ENCODE results near the gene MS4A10.
"Not testable (repeated sequence)": the region's sequence is repeated elsewhere in the genome, so short reads cannot be mapped to it uniquely, and the experiment has no call there.

MS4A10 gene

DNA sequence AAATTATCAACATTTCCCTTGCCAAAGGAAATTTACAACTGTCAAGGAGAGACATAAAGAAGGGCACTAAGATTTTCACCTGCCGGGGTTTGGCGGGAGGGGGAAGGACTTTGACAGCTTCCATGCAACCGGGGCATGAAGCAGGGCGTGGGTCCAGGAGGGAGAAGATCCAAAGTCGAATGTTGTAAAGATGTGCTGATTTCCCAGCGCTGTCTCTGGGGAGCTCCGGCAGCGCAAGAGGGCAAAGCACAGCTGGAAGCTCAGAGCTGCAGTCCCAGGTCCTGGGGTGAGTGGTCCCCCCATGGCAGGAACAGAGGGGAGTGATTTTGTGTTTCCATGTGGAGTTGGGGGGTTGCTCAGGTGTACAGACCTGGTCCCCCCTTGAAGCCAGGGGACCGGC, at the start of gene MS4A10:
TSS of gene MS4A10 (plus strand) at position 198 of the 400 bp plus-strand sequence. CDS start 5,003 bp downstream, outside the sequence.
- DNase-seq (ENCODE audit: low read depth): no peak

DNA sequence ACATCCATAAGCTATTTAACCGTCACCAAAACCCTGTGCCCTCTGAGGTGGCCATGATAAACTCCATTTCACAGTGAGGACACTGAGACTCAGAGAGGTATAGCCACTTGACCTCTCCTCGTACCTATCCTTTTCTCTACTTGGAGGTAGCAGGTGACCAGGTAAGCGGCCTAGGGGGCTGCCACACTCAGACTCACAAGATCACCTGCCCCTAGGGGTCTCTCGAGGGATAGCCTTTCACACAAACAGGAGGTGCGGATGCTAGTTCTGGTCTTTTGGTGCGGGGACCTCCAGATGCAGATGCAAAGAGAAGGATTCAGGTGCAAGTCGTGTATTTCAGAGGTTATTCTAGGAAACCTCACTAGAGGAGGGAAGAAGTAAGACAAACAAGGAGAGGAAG, 46.0 kb upstream of the MS4A10 start:
- no peak for DNase-seq (ENCODE audit: low read depth)

DNA sequence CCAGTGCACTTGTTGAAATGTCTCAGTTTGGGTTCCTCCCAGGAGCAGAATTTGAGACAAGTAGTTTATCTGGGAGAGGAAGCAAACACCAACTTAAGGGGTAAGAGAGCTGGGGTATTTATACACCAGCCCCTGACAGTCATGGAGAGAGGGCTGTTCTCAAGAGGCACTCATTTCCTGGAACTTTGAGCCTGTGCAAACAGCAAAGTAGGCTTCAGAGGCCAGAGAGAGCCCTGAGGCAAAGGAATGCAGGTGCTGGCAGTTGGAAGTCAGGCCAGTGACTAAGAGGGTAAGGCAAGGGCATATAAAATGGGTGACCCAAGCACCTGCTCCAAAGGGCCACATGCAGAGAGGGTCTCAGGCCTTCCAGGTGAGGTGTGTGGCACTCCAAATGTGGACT, 44.6 kb upstream of the MS4A10 start:
- no peak for DNase-seq (ENCODE audit: low read depth)

DNA sequence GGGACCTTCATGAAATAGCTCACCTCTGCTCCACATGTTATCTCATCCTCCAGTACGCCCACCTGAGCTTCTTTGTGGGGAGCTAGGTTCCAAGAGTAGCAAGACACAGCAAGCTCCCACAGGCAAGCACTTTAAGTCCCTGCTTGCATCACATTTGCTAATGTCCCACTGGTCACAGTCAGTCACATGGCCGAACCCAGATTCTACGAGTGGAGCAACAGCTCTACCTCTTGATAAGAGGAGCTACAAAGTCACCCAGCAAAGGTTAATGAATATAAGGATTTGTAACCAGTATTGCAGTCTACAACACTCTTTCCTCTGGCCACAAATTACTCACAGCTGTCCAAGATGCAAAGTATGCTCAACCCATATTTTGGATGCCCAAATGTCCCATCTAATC, 43.7 kb upstream of the MS4A10 start:
- DNase-seq (ENCODE audit: low read depth): no peak

DNA sequence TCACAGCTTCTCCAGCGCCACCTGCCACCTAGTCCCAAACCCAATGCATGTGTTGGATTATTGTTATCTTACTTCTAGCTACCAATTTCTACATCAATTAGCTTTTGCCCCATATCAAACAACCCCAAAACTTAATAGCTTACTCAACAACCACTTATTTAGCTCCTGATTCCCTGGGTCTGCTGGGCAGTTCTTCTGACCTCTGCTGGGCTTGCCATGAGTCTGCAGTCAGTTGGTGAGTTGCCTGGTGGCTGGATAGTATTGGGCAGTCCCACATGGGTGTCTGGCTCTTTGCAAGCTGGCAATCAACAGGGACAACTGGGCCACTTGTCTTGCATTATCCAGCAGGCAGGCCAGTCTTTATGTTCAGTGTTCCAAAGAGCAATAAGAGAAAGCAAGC, 42.1 kb upstream of the MS4A10 start:
- DNase-seq (ENCODE audit: low read depth): no peak

DNA sequence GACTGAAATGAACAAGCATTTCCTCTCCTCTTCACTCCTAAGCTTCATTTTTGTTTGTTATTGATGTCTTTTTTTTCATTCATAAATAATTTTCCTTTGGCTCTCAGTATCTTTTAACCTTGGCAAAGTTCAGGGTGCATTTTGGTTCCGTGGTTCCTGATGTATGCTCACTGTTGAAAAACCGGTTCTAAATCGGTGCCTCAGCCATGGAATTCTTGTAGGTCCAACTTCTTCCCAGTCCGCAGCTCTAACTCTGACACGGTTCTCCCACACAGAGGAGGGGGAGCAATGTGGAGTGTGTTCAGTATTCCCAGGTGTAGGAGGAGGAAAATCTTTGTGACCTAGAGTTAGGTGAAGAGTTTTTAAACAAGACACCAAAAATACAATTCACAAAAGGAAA, 41.0 kb upstream of the MS4A10 start:
- DNase-seq (ENCODE audit: low read depth): no peak

DNA sequence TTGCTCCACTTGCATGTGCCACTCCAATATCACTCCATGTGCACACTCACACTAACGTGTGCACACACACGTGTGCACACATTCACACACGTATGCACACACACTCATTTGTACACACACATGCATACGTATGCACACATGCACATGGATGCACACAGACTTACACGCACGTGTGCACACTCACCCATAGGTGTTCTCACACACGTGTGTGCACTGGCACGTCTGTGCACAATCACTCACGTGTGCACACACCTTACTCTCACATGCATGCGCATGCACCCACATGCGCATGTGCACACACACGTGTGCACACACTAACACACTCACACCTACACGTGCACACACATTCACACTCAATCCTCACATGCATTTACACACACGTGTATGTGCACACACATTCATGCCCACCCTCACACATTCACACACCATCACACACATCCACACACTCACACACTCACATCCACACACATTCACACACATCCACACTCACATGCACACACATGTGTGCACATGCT, 37.7 kb upstream of the MS4A10 start:
- DNase-seq (ENCODE audit: low read depth): no peak

DNA sequence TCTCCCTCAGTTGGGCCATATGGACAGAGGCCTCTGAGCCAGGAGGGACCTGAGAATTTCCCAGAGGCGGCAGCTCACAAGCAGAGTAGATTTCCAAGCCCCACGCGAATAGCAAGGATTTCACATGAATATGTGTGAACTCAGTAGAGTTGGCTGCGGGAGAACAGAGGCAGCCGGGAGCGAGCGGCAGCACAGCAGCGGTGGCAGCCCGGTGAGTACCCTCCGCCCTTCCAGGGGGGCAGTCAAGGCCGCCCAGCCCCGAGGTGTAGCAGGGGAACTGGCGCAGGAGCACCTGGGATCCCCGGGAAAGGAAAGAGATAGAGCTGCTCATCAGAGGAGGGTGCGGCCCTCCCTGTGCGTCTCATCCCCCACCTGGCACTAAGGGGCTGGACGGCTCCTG, 36.9 kb upstream of the MS4A10 start:
- DNase-seq (ENCODE audit: low read depth): no peak

DNA sequence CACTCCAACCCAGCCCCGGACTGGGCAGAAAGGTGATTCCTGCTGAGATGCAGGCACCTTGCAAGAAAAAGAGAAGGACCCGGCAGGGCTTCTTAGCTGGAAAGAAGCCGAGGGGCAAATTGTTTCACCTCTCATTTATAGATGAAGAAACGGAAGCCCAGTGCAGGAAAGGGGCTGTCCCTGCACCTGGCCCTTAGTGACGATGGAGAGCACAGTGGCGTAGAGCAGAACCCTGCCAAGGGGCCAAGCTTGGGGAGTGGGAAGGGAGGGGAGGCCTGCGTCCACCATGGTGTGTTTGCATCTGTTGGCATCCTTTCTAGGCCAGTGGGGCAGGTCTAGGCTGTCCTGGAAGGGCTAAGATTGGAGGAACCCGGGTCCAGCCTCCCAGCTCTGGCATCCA, 36.3 kb upstream of the MS4A10 start:
- DNase-seq (ENCODE audit: low read depth): no peak

DNA sequence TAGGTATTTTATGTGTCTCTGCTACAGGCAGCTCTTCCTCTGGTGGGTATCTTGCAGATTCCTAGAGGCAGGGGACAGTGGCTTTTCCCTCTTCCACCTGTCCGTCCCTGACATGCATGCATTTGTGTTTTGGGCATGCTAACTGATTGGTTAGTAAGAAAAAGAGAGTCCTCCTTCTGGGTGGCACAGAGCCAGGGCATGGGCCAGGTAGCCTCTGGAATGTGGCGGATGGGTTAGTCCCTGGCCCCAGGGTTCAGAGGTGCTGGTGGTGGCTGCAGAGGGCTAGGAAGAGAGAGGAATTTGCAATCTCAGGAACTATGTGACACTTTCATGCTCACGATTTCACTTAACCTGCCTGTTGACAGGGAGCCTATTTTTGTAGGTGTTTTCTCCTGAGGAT, 34.2 kb upstream of the MS4A10 start:
- no peak for DNase-seq (ENCODE audit: low read depth)

DNA sequence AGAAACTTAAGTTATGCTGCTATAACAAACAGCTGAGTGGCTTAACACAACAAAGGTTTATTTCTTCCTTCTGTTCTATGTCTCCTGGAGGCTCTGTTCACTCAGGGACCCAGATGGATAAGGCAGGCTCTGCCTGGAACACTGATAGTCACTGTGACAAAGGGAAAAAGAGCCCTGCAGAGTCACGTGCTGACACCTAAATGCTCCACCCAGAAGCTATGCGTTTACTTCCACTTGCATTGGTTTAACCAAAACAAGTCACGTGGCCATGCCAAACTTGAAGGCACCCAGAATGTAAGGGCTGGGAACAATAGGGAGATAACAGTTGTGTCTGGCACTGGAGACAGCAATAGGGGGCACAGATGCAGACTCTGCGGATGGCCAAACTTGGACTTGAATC, 31.8 kb upstream of the MS4A10 start:
- no peak for DNase-seq (ENCODE audit: low read depth)

DNA sequence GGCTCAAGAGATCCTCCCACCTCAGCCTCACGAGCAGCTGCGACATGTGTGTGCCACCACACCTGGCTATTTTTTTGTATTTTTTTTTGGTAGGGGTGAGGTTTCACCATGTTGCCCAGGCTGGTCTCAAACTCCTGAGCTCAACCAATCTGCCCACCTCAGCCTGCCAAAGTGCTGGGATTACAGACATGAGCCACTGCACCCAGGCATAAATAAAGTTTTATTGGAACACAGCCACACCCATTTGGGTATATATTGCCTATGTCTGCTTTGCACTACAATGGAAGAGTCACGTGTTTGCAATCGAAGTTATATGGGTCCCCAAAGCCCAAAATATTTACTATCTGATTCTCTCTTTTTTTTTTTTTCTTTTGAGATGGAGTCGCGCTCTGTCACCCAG, 30.2 kb upstream of the MS4A10 start:
- no peak for DNase-seq (ENCODE audit: low read depth)

DNA sequence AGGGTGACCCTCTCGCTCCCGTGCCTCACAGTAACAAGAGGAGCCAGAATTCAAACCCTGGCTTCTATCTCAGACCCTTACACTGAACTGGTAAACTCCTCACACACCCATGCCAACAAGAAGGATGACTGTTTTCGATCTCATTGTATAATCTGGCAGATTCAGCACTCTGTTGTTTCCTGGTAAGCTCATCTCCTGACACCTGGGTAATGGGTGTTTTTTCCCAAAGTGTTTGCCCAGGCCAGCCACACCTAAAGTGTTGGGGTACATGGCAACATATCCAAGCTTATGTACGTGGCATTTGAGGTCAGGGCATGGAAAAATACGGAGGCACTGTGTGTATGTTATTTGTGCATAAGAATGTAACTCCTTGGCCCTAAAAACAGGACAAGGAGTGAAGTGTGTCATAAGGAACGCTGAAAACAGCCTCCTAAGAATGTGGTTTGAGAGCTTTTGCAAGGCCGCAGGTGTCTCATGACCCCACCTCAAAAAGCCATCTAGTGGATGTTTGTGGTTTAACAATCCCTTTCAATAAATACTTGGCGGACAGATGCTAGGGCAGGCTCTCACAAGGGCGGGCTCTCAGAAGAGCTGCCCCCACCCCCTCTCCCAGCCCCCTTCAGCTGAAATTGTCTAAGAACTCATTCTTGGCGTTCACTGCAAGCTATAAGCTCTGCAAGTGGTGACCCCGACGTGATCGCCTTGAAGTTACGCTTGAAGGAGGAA, 28.7 kb upstream of the MS4A10 start, which contains the start of gene MS4A15:
TSS of gene MS4A15 (plus strand) at position 561 of the 726 bp plus-strand sequence. CDS start 6,867 bp downstream, outside the sequence.
- DNase-seq (ENCODE audit: low read depth): no peak

DNA sequence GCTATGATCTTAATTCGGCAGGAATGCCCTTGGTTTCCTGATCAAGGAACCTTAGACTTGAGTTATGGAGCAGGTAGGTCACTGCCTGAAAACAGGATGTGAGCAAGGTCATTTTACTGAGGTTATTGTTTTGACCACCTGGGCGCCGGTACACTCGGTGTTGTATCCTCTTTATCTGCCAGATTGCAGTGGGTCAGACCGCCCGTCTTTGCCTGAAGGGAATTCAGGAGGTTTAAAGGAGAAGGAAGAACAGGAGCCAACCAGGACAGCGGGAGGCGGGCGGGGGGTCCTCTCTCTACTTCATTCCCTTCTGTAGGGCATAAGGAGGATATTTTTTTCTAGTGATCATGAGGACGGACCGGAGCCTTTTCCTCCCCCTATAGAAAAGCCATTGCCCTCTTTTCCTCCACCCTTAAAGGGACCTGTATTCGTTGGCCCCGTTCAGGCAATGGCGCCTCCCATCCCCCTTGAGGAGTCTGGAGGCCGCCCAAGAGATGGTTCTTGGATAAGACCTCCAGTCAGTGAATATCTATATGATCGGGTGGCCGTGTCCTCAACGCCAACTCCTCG, 27.8 kb upstream of the MS4A10 start:
- DNase-seq (ENCODE audit: low read depth): no peak

DNA sequence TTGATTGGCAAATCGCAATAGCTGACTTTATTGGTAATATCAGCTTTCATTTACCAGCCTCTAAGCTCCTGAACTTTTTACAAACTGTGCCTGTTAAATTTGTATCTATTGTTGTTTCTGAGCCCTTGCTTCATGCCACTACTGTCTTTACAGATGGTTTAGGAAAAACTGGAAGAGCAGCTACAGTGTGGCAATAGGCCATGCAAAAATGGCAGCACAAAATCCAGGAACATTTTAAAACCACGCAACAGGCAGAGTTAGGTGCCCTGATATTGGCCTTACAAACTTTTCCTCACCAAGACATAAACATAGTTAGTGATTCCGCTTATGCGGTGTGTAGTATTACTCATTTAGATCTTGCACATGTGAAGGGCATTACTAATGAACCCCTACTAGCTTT, 26.5 kb upstream of the MS4A10 start:
- not testable (repeated sequence) for DNase-seq (ENCODE audit: low read depth)

DNA sequence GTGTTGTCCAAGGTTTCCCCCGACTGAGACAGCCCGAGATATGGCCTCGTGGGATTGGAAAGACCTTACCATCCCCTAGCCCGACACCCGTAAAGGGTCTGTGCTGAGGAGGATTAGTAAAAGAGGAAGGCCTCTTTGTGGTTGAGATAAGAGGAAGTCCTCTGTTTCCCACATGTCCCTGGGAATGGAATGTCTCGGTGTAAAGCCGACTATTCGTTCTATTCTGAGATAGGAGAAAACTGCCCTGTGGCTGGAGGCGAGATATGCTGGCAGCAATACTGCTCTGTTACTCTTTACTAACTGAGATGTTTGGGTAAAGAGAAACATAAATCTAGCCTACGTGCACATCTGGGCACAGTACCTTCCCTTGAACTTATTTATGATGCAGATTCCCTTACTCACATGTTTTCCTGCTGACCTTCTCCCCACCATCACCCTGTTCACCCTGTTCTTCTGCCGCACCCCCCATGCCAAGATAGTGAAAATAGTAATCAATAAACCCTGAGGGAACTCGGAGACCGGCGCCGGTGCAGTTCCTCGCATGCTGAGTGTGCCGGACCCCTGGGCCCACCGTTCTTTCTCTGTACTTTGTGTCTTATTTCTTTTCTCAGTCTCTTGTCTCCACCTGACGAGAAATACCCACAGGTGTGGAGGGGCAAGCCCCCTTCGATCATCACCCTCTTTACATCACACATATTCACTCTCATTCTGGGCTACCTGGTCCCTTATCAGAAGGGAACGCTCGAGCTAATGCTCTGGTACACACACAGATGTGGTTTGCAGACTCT, 25.5 kb upstream of the MS4A10 start:
- not testable (repeated sequence) for DNase-seq (ENCODE audit: low read depth)

DNA sequence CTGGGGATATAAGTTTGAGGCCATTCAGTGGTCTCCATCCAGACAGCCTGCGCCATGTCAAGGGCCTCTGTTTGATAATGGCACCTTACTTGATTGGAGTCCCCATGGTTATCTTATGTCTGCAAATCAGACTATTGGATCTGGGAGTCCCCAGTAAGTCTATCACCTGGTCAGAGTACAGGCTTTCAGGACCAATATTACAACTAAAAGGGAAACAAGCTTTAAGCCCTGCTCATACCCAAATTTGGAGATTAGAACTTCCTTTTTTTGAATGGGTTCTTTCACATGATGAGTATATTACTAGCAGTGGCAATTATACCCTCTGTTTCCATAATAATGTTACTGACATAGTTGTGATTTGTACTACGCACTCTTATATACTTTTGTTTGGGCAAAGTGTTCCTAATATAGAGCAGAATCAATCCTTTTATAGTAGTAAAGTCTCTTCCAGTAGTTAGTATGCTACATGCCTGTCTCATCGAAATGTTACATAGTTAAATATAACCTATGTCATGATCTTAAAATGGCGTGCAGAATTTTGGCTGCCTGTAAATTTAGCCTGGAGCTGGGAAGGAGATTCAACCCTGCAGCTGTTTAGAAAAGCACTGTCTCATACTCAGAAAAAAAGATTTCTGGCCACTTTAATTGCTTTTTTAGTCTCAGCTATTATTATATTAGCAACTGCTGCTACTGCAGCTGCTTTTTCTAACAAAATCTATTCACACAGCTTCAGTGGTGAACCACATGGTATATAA, 23.5 kb upstream of the MS4A10 start:
- no peak for DNase-seq (ENCODE audit: low read depth)

DNA sequence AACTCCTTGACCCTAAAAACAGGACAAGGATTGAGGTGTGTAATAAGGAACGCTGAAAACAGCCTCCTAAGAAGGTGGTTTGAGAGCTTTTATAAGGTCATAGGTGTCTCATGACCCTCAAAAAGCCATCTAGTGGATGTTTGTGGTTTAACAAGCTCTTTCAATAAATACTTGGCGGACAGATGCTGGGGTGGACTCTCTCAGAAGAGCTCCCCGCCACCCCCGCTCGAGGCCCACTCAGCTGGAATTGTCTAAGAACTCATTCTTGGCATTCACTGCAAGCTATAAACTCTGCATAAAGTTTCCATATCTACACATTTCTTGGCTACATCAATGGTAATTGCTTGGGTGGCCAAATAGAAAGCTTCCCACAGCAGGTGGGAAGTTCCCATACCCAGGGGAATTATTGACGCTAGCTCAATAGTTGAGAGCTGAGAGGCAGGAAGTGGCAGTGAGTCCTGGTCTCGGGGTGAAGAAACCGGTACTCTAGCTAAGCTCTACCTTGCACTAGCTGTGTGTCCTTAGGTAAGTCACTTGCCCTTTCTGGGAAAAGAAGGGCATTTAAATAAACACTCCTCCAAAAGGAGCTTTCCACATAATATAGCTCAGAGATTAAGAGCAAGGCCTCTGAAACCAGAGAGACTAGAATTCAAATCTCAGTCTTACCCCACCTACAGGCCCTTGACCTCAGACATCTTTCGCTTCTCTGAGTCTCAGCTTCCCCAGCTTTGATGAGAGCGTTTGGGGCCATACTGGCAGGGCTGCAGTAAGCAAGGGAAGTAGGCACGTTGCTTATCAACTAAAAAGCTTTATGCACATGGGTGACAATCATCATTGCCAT, 22.1 kb upstream of the MS4A10 start:
- no peak for DNase-seq (ENCODE audit: low read depth)

DNA sequence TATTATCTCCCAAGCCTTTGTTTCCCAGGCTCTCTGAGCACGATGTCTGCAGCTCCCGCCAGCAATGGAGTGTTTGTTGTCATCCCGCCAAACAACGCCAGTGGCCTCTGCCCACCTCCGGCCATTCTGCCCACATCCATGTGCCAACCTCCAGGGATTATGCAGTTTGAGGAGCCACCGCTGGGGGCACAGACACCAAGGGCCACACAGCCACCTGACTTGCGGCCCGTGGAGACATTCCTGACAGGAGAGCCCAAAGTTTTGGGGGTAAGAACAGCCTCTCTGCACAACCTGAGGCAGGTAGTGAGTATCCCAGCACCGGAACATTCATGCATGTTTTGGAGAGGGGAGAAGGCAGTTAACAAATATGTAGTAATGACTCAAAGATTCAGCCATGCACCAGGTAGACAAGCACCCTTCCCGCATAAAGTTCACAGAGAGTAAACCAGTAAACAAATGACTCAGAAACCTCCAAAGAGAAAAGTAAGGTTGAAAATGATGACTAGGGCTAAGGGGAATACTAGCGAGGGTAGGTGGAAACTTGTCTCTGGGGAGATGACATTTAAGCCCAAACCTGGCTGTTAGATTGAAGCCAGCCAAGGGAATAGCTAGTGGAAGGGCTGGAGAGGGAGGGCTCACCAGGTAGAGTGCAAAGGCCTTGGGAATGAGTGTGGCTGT, 21.3 kb upstream of the MS4A10 start:
- no peak for DNase-seq (ENCODE audit: low read depth)

DNA sequence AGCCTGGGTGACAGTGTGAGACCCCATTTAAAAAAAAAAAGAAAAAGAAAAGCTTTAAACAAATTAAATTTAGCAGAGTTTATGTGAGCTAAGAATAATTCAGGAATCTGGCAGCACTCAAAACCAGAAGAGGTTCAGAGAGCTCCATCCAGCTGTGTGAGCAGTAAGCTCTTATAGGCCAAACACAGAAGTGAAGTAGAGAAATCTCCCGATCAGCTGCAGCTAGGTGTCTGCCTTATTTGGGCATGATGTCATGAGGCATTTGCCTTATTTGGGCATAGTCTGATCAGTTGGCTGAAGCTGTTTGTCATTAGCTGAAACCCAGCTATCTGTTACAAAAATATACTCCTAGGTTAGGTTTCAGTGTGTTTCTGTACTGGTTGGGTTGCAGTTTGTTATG, 20.3 kb upstream of the MS4A10 start:
- DNase-seq (ENCODE audit: low read depth): no peak

DNA sequence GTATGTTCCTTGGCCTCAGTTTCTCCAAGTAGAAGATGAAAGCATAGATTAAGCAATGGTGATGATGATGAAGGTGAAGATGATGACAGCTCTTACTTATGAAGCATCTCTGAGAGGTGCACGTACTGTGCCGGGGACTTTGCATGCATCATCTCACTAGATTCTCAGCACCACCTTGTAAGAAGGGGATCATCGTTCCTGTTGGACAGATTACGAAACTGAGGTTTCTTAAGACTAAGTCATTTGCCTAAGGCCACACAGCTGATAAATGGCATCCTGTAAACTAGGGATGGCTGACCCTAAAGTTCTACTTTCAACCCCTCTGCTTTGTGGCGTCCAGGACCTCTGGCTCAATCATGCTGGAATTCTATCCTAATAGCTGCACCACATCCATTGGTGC, 19.8 kb upstream of the MS4A10 start:
- no peak for DNase-seq (ENCODE audit: low read depth)
